Activated T-helper 2 cell treated with anti-CD3 and anti-CD28 coated beads, Interferon-gamma antibody, Interleukin-2, Interleukin-4, amounts not matched to agents 10 μg/mL and 5 μg/mL and 100 μg/mL, durations not matched to agents 14 hours and 24 hours and 36 hours (primary cell): Measurements from ENCODE around the gene GIMAP4. TPM values are rescaled to one million over a fixed set of nuclear protein-coding genes. Genes with fewer than 3 reads are reported as not detected.
A peak's percentile ranks its signal among the peaks of the same experiment; 100 is the strongest.
"Not testable (repeated sequence)": the region's sequence is repeated elsewhere in the genome, so short reads cannot be mapped to it uniquely, and the experiment has no call there.

Source experiments
- DNase-seq: peaks from one replicate; pipeline ENCODE4 v3.0.0; 2021; ENCODE audit warnings: low spot score
- H3K27ac Mint-ChIP-seq: one replicate; pipeline ENCODE4 v1.8.0; 2021; ENCODE audit warnings: mixed read lengths
- H3K27me3 Mint-ChIP-seq: one replicate; pipeline ENCODE4 v1.8.0; 2021; ENCODE audit warnings: low read depth, mixed read lengths
- H3K36me3 Mint-ChIP-seq: one replicate; pipeline ENCODE4 v1.8.0; 2021; ENCODE audit warnings: low read depth, mixed read lengths
- H3K4me1 Mint-ChIP-seq: one replicate; pipeline ENCODE4 v1.8.0; 2021; ENCODE audit warnings: low read depth, mixed read lengths
- H3K4me3 Mint-ChIP-seq: one replicate; pipeline ENCODE4 v1.8.0; 2021; ENCODE audit warnings: low read depth, mild to moderate bottlenecking, moderate library complexity, mixed read lengths
- H3K9me3 Mint-ChIP-seq: one replicate; pipeline ENCODE4 v1.8.0; 2021; ENCODE audit warnings: mixed read lengths
- intact Hi-C: fragments of 100-400 bp; cut with micrococcal nuclease; formaldehyde crosslinking; loops from one replicate; pipeline ENCODE4 v1.15.1; 2023
- total RNA-seq: library from RNA; stranded (reverse); gene quantifications from 2 replicates; pipeline ENCODE4 v1.2.3, GENCODE V29; 2022

The GIMAP4 gene
- total RNA-seq: 36.7 and 39.1 TPM in 2 replicates

DNA sequence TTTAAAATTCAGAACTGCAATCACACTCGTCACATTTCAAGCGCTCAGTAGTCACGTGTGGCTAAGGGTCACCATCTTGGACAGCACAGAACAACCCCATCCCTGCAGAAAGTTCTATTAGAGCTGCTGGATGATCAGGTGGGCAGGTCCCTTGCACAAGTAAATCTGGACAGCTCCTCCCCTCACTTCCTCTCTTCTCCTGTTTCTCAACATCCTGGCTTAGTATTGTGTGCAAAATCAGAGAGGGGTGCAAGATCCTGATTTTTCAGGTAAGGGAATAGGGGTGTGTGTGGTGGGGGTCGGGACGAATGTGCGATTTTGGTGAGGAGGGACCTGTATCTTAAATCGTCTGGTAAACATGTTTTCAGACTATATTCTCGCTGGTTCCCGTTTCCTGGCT is at the start of gene GIMAP4:
Gene GIMAP4, plus strand, starts transcription at position 222 of the 400 bp plus-strand sequence. CDS start 2,512 bp downstream, outside the sequence.
- DNase-seq: no peak
- peaks cover 52% of the 10 kb centered on the region for H3K4me1 Mint-ChIP-seq
- peaks cover 38% of the 10 kb centered on the region for H3K36me3 Mint-ChIP-seq
- peaks cover 6% of the 10 kb centered on the region for H3K9me3 Mint-ChIP-seq
- no peaks in the 10 kb centered on the region for H3K27me3 Mint-ChIP-seq
- intact Hi-C loops: loop anchor here (2.0 to 10.0 kb wide), 3 partner anchors 48 to 102 kb away; partner anchors contain the start of gene GIMAP6
- peak within 1 kb of the TSS; percentile 89 for H3K4me3 Mint-ChIP-seq
- H3K27ac Mint-ChIP-seq: peak within 1 kb of the TSS; percentile 97

DNA sequence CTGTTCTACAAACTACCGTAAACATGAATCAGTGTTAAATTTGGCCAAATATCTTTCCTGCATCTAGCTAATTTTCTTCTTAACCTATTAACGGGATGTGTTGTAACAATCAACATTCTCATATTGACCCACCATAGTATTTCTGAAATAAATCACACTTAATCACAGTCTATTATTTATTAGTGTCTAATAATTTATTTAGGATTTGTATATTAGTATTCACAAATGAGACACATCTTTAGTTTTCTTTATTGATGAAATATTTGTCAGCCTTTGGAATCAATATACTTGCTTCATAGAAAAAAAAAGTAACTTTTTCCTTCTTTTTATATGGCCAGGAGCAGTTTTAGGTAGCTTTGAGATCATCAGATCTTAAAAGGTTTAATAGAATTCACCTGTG is 47.9 kb upstream of the GIMAP4 start:
- intact Hi-C loops: loop anchor here (5.0 kb wide), 3 partner anchors 113 to 197 kb away; partner anchors contain the start of genes ACTR3C, GIMAP6 and LRRC61
- Mint-ChIP-seq H3K27ac (no peak overlapping the region), H3K36me3 (peaks cover 40% of the 10 kb centered on the region), H3K4me3 (peak overlapping the region; percentile 81), H3K9me3 (peaks cover 4% of the 10 kb centered on the region), H3K4me1 (peaks cover 40% of the 10 kb centered on the region), H3K27me3 (no peaks in the 10 kb centered on the region)
- no peak for DNase-seq

DNA sequence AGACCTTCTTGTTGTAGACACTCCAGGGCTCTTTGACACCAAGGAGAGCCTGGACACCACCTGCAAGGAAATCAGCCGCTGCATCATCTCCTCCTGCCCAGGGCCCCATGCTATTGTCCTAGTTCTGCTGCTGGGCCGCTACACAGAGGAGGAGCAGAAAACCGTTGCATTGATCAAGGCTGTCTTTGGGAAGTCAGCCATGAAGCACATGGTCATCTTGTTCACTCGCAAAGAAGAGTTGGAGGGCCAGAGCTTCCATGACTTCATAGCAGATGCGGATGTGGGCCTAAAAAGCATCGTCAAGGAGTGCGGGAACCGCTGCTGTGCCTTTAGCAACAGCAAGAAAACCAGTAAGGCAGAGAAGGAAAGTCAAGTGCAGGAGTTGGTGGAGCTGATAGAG is 47.0 kb upstream of the GIMAP4 start:
- intact Hi-C loops: no loop called here
- Mint-ChIP-seq H3K4me3 (peak overlapping the region; percentile 81), H3K9me3 (peaks cover 7% of the 10 kb centered on the region), H3K36me3 (peaks cover 45% of the 10 kb centered on the region), H3K27me3 (no peaks in the 10 kb centered on the region), H3K27ac (peak overlapping the region; percentile 85), H3K4me1 (peaks cover 37% of the 10 kb centered on the region)
- peak; percentile 26 for DNase-seq

DNA sequence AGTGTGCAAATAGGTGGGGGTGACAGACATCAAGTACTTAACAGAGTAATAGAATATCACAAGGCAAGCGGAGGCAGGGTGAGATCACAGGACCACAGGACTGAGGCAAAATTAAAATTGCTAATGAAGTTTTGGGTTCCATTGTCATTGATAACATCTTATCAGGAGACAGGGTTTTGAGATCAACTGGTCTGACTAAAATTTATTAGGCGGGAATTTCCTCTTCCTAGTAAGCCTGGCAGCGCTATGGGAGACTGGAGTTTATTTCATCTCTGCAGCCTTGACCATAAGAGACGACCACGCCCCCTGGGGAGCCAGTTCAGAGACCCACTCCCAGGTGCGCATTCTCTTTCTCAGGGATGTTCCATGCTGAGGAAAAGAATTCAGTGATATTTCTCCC is 44.3 kb upstream of the GIMAP4 start:
- Mint-ChIP-seq H3K4me1 (peaks cover 33% of the 10 kb centered on the region), H3K9me3 (peaks cover 25% of the 10 kb centered on the region), H3K36me3 (peaks cover 49% of the 10 kb centered on the region)
- H3K27me3 Mint-ChIP-seq, DNase-seq, intact Hi-C loops, H3K27ac Mint-ChIP-seq, H3K4me3 Mint-ChIP-seq: not testable (repeated sequence)

DNA sequence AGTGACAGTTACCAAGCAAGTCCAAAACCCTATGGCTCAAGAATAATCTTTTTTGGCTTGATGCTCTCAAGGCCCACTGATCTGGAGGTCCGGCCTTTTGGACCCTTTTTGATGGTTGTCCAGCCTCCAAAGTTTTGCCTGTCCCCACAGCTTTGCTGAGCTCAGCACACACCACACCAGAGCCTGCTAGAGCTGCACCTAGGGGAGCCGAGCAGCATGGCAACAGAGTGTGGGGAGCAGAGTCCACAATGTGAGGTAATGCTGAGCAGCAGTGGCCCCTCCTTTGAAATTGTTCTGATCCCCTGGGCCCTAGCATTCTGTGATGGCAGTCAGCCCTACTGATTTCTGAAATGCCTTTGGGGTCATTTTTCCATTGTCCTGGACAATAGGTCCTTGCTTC is 43.2 kb upstream of the GIMAP4 start:
- Mint-ChIP-seq H3K4me1 (peaks cover 27% of the 10 kb centered on the region), H3K4me3 (no peak overlapping the region), H3K36me3 (peaks cover 58% of the 10 kb centered on the region), H3K27me3 (no peaks in the 10 kb centered on the region), H3K27ac (no peak overlapping the region), H3K9me3 (peaks cover 36% of the 10 kb centered on the region)
- intact Hi-C loops: no loop called here
- no peak for DNase-seq

DNA sequence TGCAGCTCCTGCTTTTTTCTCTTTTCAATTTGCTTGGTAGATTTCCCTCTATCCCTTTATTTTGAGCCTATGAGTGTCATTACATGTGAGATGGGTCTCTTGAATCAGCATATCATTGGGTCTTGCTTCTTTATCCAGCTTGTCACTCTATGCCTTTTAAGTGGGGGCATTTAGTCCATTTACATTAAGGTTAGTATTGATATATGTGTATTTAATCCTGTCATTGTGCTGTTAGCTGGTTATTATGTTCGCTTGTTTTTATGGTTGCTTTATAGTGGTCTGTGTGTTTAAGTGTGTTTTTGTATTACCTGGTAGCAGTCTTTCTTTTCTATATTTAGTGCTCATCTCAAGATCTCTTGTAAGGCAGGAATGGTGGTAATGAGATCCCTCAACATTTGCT is 35.5 kb upstream of the GIMAP4 start:
- Mint-ChIP-seq H3K4me3 (no peak overlapping the region), H3K27me3 (no peaks in the 10 kb centered on the region), H3K9me3 (peaks cover 73% of the 10 kb centered on the region), H3K4me1 (peaks cover 2% of the 10 kb centered on the region), H3K36me3 (peaks cover 65% of the 10 kb centered on the region), H3K27ac (no peak overlapping the region)
- DNase-seq: no peak
- intact Hi-C loops: no loop called here

DNA sequence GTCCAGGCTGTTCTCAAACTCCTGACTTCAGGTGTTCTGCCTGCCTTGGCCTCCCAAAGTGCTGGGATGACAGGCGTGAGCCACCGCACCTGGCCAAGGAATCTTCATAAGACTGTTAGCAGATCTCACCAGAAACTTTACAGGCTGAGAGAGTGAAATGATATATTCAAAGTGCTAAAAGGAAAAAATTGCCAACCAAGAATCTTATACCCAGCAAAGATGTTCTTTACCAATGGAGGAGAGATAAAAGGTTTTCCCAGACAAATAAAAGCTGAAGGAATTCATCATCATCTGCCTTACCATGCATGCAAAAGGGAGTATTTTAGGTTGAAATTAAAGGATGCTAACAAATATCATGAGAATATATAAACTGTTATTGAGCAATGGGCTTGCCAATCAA is 28.9 kb upstream of the GIMAP4 start:
- Mint-ChIP-seq H3K27me3 (no peaks in the 10 kb centered on the region), H3K4me1 (no peaks in the 10 kb centered on the region), H3K4me3 (no peak overlapping the region), H3K9me3 (peaks cover 73% of the 10 kb centered on the region), H3K36me3 (peaks cover 48% of the 10 kb centered on the region), H3K27ac (no peak overlapping the region)
- intact Hi-C loops: no loop called here
- DNase-seq: no peak

DNA sequence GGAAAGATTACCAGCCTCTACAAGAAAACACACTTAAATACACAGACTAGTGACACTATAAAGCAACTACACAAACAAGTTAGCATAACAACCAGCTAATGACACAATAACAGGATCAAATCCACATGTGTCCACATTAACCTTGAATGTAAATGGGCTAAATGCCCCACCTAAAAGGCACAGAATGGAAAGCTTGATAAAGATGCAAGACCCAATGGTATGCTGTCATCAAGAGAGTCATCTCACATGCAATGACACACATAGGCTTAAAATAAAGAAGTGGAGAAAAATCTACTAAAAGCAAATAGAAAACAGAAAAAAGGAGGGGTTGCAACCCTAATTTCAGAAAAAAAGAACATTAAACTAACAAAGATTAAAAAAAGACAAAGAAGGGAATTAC is 14.0 kb upstream of the GIMAP4 start:
- H3K4me1 Mint-ChIP-seq: peaks cover 21% of the 10 kb centered on the region
- no peak overlapping the region for H3K27ac Mint-ChIP-seq
- H3K36me3 Mint-ChIP-seq: peaks cover 69% of the 10 kb centered on the region

DNA sequence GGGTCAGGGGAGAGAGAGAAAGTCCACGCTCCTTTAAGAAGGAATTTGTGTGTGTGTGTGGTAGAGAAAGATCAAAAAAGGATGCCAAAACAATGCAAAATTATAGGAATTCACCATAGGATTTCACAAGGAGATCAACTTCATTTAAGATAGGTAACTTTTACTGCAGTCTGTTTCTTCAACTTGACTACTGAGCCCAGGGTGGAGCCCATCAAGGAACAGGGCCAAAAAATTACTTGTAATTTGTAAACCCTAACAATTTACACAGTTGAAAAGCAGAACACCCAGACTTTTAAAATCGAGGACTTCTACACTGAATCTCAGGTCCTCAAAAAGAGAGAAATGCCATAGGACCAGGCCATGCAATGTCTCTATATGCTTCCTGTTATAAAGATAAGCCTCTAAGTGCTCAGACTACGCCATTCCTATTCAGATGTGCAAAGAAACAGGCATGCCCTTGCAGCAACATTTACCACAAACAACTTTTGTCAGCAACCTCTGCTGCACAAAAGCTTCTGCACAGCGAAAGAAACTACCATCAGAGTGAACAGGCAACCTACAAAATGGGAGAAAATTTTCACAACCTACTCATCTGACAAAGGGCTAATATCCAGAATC is 10.6 kb upstream of the GIMAP4 start:
- Mint-ChIP-seq H3K4me3 (peak overlapping the region; percentile 27), H3K36me3 (peaks cover 70% of the 10 kb centered on the region), H3K27me3 (no peaks in the 10 kb centered on the region), H3K27ac (peak overlapping the region; percentile 84), H3K4me1 (peaks cover 23% of the 10 kb centered on the region), H3K9me3 (peaks cover 78% of the 10 kb centered on the region)
- intact Hi-C loops: no loop called here
- peak; percentile 43 for DNase-seq

More for the DNA sequence above, 14.0 kb upstream of the GIMAP4 start:
- intact Hi-C loops: no loop called here
- peaks cover 75% of the 10 kb centered on the region for H3K9me3 Mint-ChIP-seq
- no peak overlapping the region for H3K4me3 Mint-ChIP-seq
- DNase-seq: no peak
- no peaks in the 10 kb centered on the region for H3K27me3 Mint-ChIP-seq

DNA sequence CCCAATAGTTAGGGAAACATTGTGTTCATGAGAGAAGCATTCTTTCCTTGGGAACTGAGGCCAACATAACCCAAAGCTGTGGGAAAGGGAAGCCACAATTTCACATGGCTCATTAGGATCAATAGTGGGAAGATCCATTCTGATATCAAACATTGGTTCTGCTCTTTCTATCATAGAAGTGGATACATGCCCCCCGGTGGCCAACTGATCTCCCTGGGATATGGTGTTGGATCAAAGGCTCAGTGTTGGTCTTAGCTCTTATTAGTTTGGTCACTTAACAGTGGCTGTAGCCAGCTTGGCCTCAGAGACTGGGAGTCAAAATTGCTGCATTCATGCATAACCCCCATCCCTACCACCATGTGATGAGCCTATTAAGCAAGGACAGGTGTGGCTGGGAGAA is 6.7 kb upstream of the GIMAP4 start:
- Mint-ChIP-seq H3K27me3 (no peaks in the 10 kb centered on the region), H3K9me3 (peaks cover 44% of the 10 kb centered on the region), H3K27ac (no peak overlapping the region), H3K36me3 (peaks cover 41% of the 10 kb centered on the region), H3K4me3 (no peak overlapping the region), H3K4me1 (peaks cover 28% of the 10 kb centered on the region)
- DNase-seq: no peak
- intact Hi-C loops: loop anchor here (10.0 kb wide), 1 partner anchor 54 kb away; no protein-coding TSS in a partner anchor

DNA sequence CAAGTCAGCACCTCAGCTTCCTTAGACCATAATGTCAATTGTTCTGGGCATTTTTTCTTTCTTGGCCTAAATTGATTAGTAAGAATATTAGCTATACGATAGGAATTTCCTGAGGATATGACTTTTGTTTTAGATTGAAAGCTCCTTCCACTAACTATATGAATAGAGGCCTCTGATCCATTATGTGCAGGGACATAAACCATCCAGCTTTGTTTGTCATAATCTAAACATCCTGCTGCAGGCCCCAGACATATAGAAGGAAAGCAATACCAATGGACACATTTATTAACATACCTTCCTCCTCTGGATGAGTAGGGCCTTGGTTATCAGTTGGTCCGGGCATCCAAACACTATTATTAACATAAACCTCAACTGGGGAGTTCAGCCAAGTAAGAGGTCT is 4.3 kb upstream of the GIMAP4 start:
- H3K4me3 Mint-ChIP-seq: no peak overlapping the region
- no peak overlapping the region for H3K27ac Mint-ChIP-seq
- DNase-seq: no peak
- H3K27me3 Mint-ChIP-seq: no peaks in the 10 kb centered on the region
- H3K36me3 Mint-ChIP-seq: peaks cover 35% of the 10 kb centered on the region
- H3K9me3 Mint-ChIP-seq: peaks cover 37% of the 10 kb centered on the region
- H3K4me1 Mint-ChIP-seq: peaks cover 33% of the 10 kb centered on the region
- intact Hi-C loops: loop anchor here (10.0 kb wide), 1 partner anchor 52 kb away; no protein-coding TSS in a partner anchor

DNA sequence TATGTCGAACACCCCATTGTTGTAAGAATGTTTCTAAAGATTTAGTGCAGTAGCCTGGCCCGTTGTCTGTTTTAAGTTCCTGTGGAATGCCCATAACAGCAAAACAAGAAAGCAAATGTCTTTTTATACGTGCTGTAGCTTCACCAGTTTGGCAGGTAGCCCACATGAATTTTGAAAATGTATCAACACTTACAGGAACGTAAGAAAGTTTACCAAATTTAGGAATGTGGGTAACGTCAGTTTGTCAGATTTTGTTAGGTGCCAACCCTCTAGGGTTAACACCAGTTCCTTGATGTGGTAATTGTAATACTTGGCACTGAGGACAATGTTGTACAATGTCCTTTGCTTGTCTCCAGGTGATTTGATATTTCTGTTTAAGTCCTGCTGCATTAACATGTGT is 3.2 kb upstream of the GIMAP4 start:
- intact Hi-C loops: loop anchor here (10.0 kb wide), 1 partner anchor 51 kb away; no protein-coding TSS in a partner anchor
- peaks cover 38% of the 10 kb centered on the region for H3K4me1 Mint-ChIP-seq
- DNase-seq: no peak
- peaks cover 27% of the 10 kb centered on the region for H3K9me3 Mint-ChIP-seq
- peaks cover 29% of the 10 kb centered on the region for H3K36me3 Mint-ChIP-seq
- peak overlapping the region; percentile 19 for H3K4me3 Mint-ChIP-seq
- peak overlapping the region; percentile 74 for H3K27ac Mint-ChIP-seq
- H3K27me3 Mint-ChIP-seq: no peaks in the 10 kb centered on the region

DNA sequence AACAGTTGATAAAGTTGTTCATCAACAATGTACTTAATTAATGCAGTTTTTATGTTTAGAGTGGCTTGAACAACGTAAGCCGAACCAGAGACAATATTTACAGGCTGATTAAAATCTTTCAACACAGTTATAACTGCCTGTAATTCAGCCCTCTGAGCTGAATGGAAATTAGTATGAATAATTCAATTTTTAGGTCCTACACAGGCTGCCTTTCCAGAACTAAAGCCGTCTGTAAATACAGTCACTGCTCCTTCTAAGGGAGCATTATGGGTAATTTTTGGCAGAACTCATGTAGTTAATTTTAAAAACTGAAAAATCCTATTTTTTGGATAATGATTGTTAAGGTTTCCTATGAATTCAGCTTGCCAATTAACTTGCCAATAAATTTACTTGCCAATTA is 2.6 kb upstream of the GIMAP4 start:
- H3K27me3 Mint-ChIP-seq: no peaks in the 10 kb centered on the region
- H3K27ac Mint-ChIP-seq: peak overlapping the region; percentile 74
- H3K9me3 Mint-ChIP-seq: peaks cover 23% of the 10 kb centered on the region
- no peak for DNase-seq
- H3K4me3 Mint-ChIP-seq: no peak overlapping the region
- peaks cover 34% of the 10 kb centered on the region for H3K36me3 Mint-ChIP-seq
- H3K4me1 Mint-ChIP-seq: peaks cover 44% of the 10 kb centered on the region
- intact Hi-C loops: loop anchor here (10.0 kb wide), 1 partner anchor 50 kb away; no protein-coding TSS in a partner anchor
